ENCODE data around the gene ACBD3.

Gene ACBD3

DNA sequence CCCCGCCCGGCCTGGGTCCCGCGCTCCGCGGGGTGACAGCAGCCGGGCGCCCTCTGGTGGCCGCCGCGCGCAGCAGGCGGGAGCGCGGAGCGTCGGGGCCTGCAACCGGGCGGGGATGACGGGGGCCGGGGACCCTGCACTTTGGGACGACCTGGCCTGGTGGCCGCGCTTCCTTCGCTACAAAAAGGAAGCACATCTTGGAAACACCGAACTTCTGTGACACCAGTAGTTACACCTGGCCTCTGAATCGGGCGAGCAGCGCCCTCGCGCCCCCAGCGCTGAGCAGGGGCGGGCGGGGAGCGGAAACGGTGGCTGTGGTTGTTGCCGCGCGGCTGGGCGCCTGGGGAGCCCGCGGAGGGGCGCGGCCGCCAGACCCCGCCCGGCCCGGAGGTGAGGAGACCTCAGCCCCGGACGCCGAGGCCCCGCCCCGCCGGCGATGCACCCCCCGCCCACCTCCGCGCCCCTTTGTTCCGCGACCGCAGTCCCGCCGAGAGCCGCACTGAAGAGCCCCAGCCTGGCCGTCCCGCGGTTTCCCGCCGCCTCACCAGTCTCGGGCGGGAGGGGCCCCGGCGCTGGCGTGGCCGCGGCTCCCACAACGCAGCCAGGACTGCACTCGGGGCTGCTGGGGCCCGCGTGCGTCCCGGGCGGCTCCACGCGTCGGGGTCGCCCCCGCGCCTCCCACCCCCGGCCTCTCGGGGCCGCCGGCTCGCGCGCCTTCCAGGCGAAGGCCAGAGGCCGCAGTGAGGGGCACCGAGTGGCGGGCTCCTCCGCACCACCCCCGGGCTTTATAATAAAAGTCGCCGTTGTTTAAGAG, 64.7 kb downstream of the ACBD3 start:
- H3K4me3 ChIP-seq (ENCODE audit: low read depth, low read length): peak overlapping the region; percentile 76
- TF ChIP-seq, protein P1, sequence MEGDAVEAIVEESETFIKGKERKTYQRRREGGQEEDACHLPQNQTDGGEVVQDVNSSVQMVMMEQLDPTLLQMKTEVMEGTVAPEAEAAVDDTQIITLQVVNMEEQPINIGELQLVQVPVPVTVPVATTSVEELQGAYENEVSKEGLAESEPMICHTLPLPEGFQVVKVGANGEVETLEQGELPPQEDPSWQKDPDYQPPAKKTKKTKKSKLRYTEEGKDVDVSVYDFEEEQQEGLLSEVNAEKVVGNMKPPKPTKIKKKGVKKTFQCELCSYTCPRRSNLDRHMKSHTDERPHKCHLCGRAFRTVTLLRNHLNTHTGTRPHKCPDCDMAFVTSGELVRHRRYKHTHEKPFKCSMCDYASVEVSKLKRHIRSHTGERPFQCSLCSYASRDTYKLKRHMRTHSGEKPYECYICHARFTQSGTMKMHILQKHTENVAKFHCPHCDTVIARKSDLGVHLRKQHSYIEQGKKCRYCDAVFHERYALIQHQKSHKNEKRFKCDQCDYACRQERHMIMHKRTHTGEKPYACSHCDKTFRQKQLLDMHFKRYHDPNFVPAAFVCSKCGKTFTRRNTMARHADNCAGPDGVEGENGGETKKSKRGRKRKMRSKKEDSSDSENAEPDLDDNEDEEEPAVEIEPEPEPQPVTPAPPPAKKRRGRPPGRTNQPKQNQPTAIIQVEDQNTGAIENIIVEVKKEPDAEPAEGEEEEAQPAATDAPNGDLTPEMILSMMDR (IDR thresholded peaks at IDR 0.05; ENCODE audit: borderline replicate concordance, insufficient read depth, low read depth, low read length): peak; percentile 89

GRCh38 chr1:226121049-226121586, 65.4 kb downstream of the ACBD3 start:
- H3K4me3 ChIP-seq (ENCODE audit: low read depth, low read length): peak overlapping the region; percentile 76
- TF ChIP-seq, protein P1 (IDR thresholded peaks at IDR 0.05; ENCODE audit: borderline replicate concordance, insufficient read depth, low read depth, low read length): no peak

DNA sequence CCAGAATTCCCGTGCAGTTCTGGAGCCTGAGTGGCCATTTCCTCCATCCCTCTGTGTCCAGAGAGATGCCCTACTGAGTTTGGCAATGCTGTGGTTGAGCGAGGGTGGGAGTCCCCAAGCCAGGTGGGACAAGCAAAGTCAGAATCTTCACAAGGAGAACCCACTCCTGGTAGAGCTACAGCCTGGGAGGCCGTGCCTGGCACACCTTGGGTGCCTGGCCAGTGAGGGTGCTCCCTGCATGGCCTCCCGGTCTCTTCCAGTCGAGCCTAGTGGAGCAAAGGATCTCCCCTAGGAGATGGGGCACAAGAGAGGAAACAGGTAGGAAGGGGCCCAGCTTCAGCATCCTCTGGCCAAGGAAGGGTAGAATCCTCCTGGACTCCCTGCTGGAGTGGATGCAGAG, 66.1 kb downstream of the ACBD3 start:
- TF ChIP-seq, protein P1 (IDR thresholded peaks at IDR 0.05; ENCODE audit: borderline replicate concordance, insufficient read depth, low read depth, low read length): no peak
- H3K4me3 ChIP-seq (ENCODE audit: low read depth, low read length): no peak overlapping the region

- TF ChIP-seq, protein P1 (IDR thresholded peaks at IDR 0.05; ENCODE audit: borderline replicate concordance, insufficient read depth, low read depth, low read length): no peak
- no peak overlapping the region for H3K4me3 ChIP-seq (ENCODE audit: low read depth, low read length)
These were observed 67.4 kb downstream of the ACBD3 start for GRCh38 chr1:226119169-226119568.

GRCh38 chr1:226118357-226118756, 68.2 kb downstream of the ACBD3 start:
- TF ChIP-seq, protein P1 (IDR thresholded peaks at IDR 0.05; ENCODE audit: borderline replicate concordance, insufficient read depth, low read depth, low read length): no peak
- no peak overlapping the region for H3K4me3 ChIP-seq (ENCODE audit: low read depth, low read length)

DNA sequence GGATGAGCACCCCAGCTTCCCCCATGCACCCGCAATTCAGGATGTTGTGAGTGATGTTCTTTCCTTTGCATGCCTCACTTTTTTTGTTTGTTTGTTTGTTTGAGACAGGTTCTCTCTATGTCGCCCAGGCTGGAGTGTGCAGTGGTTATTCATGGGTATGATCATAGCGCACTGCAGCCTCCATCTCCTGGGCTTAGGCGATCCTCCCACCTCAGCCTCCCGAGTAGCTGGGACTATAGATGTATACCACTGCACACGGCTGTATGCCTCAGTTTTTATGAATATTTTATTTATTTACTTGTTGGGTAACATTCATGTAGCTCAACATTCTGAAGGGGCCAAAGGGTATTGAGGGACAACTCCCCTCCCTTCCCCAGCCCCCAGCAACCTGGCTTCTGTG, 69.2 kb downstream of the ACBD3 start:
- H3K4me3 ChIP-seq (ENCODE audit: low read depth, low read length): no peak overlapping the region
- TF ChIP-seq, protein P1 (IDR thresholded peaks at IDR 0.05; ENCODE audit: borderline replicate concordance, insufficient read depth, low read depth, low read length): no peak

DNA sequence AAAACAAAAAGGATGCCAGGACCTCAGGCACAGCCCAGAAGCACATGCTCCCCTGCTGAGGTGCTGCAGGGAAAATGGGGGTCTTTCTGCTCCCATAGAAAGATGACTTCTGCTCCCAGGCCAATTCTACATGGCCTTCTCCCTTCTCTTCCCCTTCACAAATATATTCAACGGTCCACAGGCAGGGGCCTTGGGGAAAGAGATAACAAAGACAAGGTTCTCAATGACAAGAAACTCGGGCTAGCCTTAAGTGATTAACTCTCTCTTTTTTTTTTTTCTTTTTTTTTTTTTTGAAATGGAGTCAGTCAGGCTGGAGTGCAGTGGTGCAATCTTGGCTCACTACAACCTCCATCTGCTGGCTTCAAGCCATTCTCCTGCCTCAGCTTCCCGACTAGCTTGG, 69.9 kb downstream of the ACBD3 start:
- TF ChIP-seq, protein P1 (IDR thresholded peaks at IDR 0.05; ENCODE audit: borderline replicate concordance, insufficient read depth, low read depth, low read length): no peak
- H3K4me3 ChIP-seq (ENCODE audit: low read depth, low read length): no peak overlapping the region

Data from GM12875 (cell line).